ENCODE measurements around the gene MXD3. TPM values are rescaled to one million over a fixed set of nuclear protein-coding genes. Genes with fewer than 3 reads are reported as not detected.

MXD3 gene
- total and polyA plus RNA-seq, 2 donors from 2014 or later = 4.9 to 6.6 TPM

GRCh38 chr5:177354711-177355110 lies 43.0 kb upstream of the MXD3 start:
- H3K27me3 ChIP-seq (ENCODE audit: control insufficient read depth, insufficient read depth, low read length) = no peaks in the 10 kb centered on the region
- H3K9me3 ChIP-seq (ENCODE audit: control insufficient read depth in 2 of 3, insufficient read depth in 1 of 3, low read length in 3 of 3) = no peaks in the 10 kb centered on the region
- no peak overlapping the region for H3K9ac ChIP-seq (ENCODE audit: low read length in 3 of 3)
- peak in 1 of 5 donors; percentile 7 for DNase-seq
- intact Hi-C loops (cut with DNase I) = no loop called here
- H3K27ac ChIP-seq (ENCODE audit: low read depth in 2 of 2, low read length in 2 of 2) = no peak overlapping the region
- peaks cover 4 to 27% (median 12%) of the 10 kb centered on the region in 3 donors for H3K4me1 ChIP-seq (ENCODE audit: control insufficient read depth in 2 of 3, insufficient read depth in 2 of 3, low read depth in 1 of 3, low read length in 3 of 3)
- TF ChIP-seq CTCF (IDR thresholded peaks at IDR 0.05; ENCODE audit: borderline replicate concordance, extremely low read depth, insufficient read depth) = no peak
- no peak overlapping the region for H3K4me3 ChIP-seq (ENCODE audit: low read length in 3 of 3)
- H3K36me3 ChIP-seq (ENCODE audit: control insufficient read depth in 2 of 3, insufficient read depth in 3 of 3, low read length in 3 of 3) = no peaks in the 10 kb centered on the region
- no peak for FAIRE-seq

- intact Hi-C loops (cut with DNase I) = no loop called here
- Histone ChIP-seq H3K27me3 (ENCODE audit: control insufficient read depth, insufficient read depth, low read length) (no peaks in the 10 kb centered on the region), H3K9me3 (ENCODE audit: control insufficient read depth in 2 of 3, insufficient read depth in 1 of 3, low read length in 3 of 3) (no peaks in the 10 kb centered on the region), H3K9ac (ENCODE audit: low read length in 3 of 3) (no peak overlapping the region), H3K36me3 (ENCODE audit: control insufficient read depth in 2 of 3, insufficient read depth in 3 of 3, low read length in 3 of 3) (no peaks in the 10 kb centered on the region), H3K27ac (ENCODE audit: low read depth in 2 of 2, low read length in 2 of 2) (no peak overlapping the region), H3K4me1 (ENCODE audit: control insufficient read depth in 2 of 3, insufficient read depth in 2 of 3, low read depth in 1 of 3, low read length in 3 of 3) (peaks cover 4 to 26% (median 13%) of the 10 kb centered on the region in 3 donors), H3K4me3 (ENCODE audit: low read length in 3 of 3) (no peak overlapping the region)
- FAIRE-seq (no peak), DNase-seq (no peak)
- no peak for TF ChIP-seq CTCF (IDR thresholded peaks at IDR 0.05; ENCODE audit: borderline replicate concordance, extremely low read depth, insufficient read depth)
Measured at GRCh38 chr5:177354256-177354655, 42.6 kb upstream of the MXD3 start.

GRCh38 chr5:177353093-177353492 lies 41.4 kb upstream of the MXD3 start:
- Histone ChIP-seq H3K27ac (ENCODE audit: low read depth in 2 of 2, low read length in 2 of 2) (no peak overlapping the region), H3K9me3 (ENCODE audit: control insufficient read depth in 2 of 3, insufficient read depth in 1 of 3, low read length in 3 of 3) (no peaks in the 10 kb centered on the region), H3K4me1 (ENCODE audit: control insufficient read depth in 2 of 3, insufficient read depth in 2 of 3, low read depth in 1 of 3, low read length in 3 of 3) (peaks cover 4 to 24% (median 13%) of the 10 kb centered on the region in 3 donors), H3K36me3 (ENCODE audit: control insufficient read depth in 2 of 3, insufficient read depth in 3 of 3, low read length in 3 of 3) (no peaks in the 10 kb centered on the region), H3K4me3 (ENCODE audit: low read length in 3 of 3) (no peak overlapping the region), H3K27me3 (ENCODE audit: control insufficient read depth, insufficient read depth, low read length) (no peaks in the 10 kb centered on the region), H3K9ac (ENCODE audit: low read length in 3 of 3) (no peak overlapping the region)
- intact Hi-C loops (cut with DNase I) = no loop called here
- FAIRE-seq (no peak), DNase-seq (no peak)
- no peak for TF ChIP-seq CTCF (IDR thresholded peaks at IDR 0.05; ENCODE audit: borderline replicate concordance, extremely low read depth, insufficient read depth)
